ENCODE results near the gene TUBB8B.
"Not testable (repeated sequence)": the region's sequence is repeated elsewhere in the genome, so short reads cannot be mapped to it uniquely, and the experiment has no call there.

TUBB8B gene

GRCh38 chr18:64279-64678 is 14.9 kb upstream of the TUBB8B start:
- H3K4me2 ChIP-seq (ENCODE audit: insufficient read depth, low read length, poor library complexity, severe bottlenecking); H2AK5ac ChIP-seq (ENCODE audit: low read depth, low read length); H4K8ac ChIP-seq (ENCODE audit: low read depth, low read length); H3K4me1 ChIP-seq (ENCODE audit: control insufficient read depth in 2 of 2, insufficient read depth in 1 of 2, low read depth in 1 of 2, low read length in 2 of 2); H3K4me3 ChIP-seq (ENCODE audit: low read length in 2 of 2); H3K18ac ChIP-seq (ENCODE audit: low read length); H2BK12ac ChIP-seq (ENCODE audit: low read length); DNase-seq (ENCODE audit: low spot score); H3K9ac ChIP-seq (ENCODE audit: low read depth, low read length, poor library complexity); H3K9me3 ChIP-seq (replicated peaks in 1 of 2; ENCODE audit: control insufficient read depth in 2 of 2, insufficient read depth in 1 of 2, low read depth in 1 of 2, low read length in 2 of 2); H3K79me1 ChIP-seq (ENCODE audit: low read depth, low read length); H3K36me3 ChIP-seq (replicated peaks in 1 of 2; ENCODE audit: control insufficient read depth in 2 of 2, insufficient read depth in 2 of 2, low read length in 2 of 2); H4K91ac ChIP-seq (ENCODE audit: low read depth, low read length, poor library complexity); H2BK5ac ChIP-seq (ENCODE audit: low read length); H3K27ac ChIP-seq (replicated peaks; ENCODE audit: low read length); H3K27me3 ChIP-seq (ENCODE audit: control insufficient read depth in 3 of 3, insufficient read depth in 3 of 3, low read depth in 1 of 3, low read length in 3 of 3); H3K14ac ChIP-seq (ENCODE audit: low read length); H2AFZ ChIP-seq (ENCODE audit: low read length); H3K23ac ChIP-seq (ENCODE audit: low read depth, low read length, poor library complexity); H2BK120ac ChIP-seq (ENCODE audit: low read depth, low read length); H2BK15ac ChIP-seq (ENCODE audit: low read length); H3K4ac ChIP-seq (ENCODE audit: low read length): not testable (repeated sequence)
- no CpG with 5 or more reads among the region's 5 CpGs for WGBS, 2 donors (ENCODE audit: extremely low coverage in 2 of 2, insufficient read length in 2 of 2, insufficient replicate concordance in 1 of 2)

- H4K8ac ChIP-seq (ENCODE audit: low read depth, low read length); H2AFZ ChIP-seq (ENCODE audit: low read length); H3K79me1 ChIP-seq (ENCODE audit: low read depth, low read length); H3K36me3 ChIP-seq (replicated peaks in 1 of 2; ENCODE audit: control insufficient read depth in 2 of 2, insufficient read depth in 2 of 2, low read length in 2 of 2); H3K4me2 ChIP-seq (ENCODE audit: insufficient read depth, low read length, poor library complexity, severe bottlenecking); H2BK5ac ChIP-seq (ENCODE audit: low read length); H3K4me1 ChIP-seq (ENCODE audit: control insufficient read depth in 2 of 2, insufficient read depth in 1 of 2, low read depth in 1 of 2, low read length in 2 of 2); H3K4me3 ChIP-seq (ENCODE audit: low read length in 2 of 2); H3K27me3 ChIP-seq (ENCODE audit: control insufficient read depth in 3 of 3, insufficient read depth in 3 of 3, low read depth in 1 of 3, low read length in 3 of 3); H3K18ac ChIP-seq (ENCODE audit: low read length); H3K9ac ChIP-seq (ENCODE audit: low read depth, low read length, poor library complexity); H3K23ac ChIP-seq (ENCODE audit: low read depth, low read length, poor library complexity); H2BK15ac ChIP-seq (ENCODE audit: low read length); H3K27ac ChIP-seq (replicated peaks; ENCODE audit: low read length); H3K9me3 ChIP-seq (replicated peaks in 1 of 2; ENCODE audit: control insufficient read depth in 2 of 2, insufficient read depth in 1 of 2, low read depth in 1 of 2, low read length in 2 of 2); H3K14ac ChIP-seq (ENCODE audit: low read length); H4K91ac ChIP-seq (ENCODE audit: low read depth, low read length, poor library complexity); H2BK120ac ChIP-seq (ENCODE audit: low read depth, low read length); H3K4ac ChIP-seq (ENCODE audit: low read length); H2AK5ac ChIP-seq (ENCODE audit: low read depth, low read length); H2BK12ac ChIP-seq (ENCODE audit: low read length): not testable (repeated sequence)
- no CpG with 5 or more reads among the region's 2 CpGs for WGBS, 2 donors (ENCODE audit: extremely low coverage in 2 of 2, insufficient read length in 2 of 2, insufficient replicate concordance in 1 of 2)
- DNase-seq (ENCODE audit: low spot score) = peak; percentile 0
These were observed 14.2 kb upstream of the TUBB8B start for GRCh38 chr18:63656-64055.

GRCh38 chr18:54388-54787 is 5.0 kb upstream of the TUBB8B start:
- not testable (repeated sequence) for H4K8ac ChIP-seq (ENCODE audit: low read depth, low read length); H3K27ac ChIP-seq (replicated peaks; ENCODE audit: low read length); H3K4ac ChIP-seq (ENCODE audit: low read length); H2BK15ac ChIP-seq (ENCODE audit: low read length); H3K36me3 ChIP-seq (replicated peaks in 1 of 2; ENCODE audit: control insufficient read depth in 2 of 2, insufficient read depth in 2 of 2, low read length in 2 of 2); H3K23ac ChIP-seq (ENCODE audit: low read depth, low read length, poor library complexity); H3K9me3 ChIP-seq (replicated peaks in 1 of 2; ENCODE audit: control insufficient read depth in 2 of 2, insufficient read depth in 1 of 2, low read depth in 1 of 2, low read length in 2 of 2); H3K4me1 ChIP-seq (ENCODE audit: control insufficient read depth in 2 of 2, insufficient read depth in 1 of 2, low read depth in 1 of 2, low read length in 2 of 2); H2BK120ac ChIP-seq (ENCODE audit: low read depth, low read length); H3K9ac ChIP-seq (ENCODE audit: low read depth, low read length, poor library complexity); H3K27me3 ChIP-seq (ENCODE audit: control insufficient read depth in 3 of 3, insufficient read depth in 3 of 3, low read depth in 1 of 3, low read length in 3 of 3); H2BK12ac ChIP-seq (ENCODE audit: low read length); H4K91ac ChIP-seq (ENCODE audit: low read depth, low read length, poor library complexity); H3K4me3 ChIP-seq (ENCODE audit: low read length in 2 of 2); H3K4me2 ChIP-seq (ENCODE audit: insufficient read depth, low read length, poor library complexity, severe bottlenecking); H2AK5ac ChIP-seq (ENCODE audit: low read depth, low read length); H3K14ac ChIP-seq (ENCODE audit: low read length); H3K18ac ChIP-seq (ENCODE audit: low read length); H3K79me1 ChIP-seq (ENCODE audit: low read depth, low read length); H2BK5ac ChIP-seq (ENCODE audit: low read length); DNase-seq (ENCODE audit: low spot score); H2AFZ ChIP-seq (ENCODE audit: low read length)
- WGBS, 2 donors (ENCODE audit: extremely low coverage in 2 of 2, insufficient read length in 2 of 2, insufficient replicate concordance in 1 of 2) = no CpG with 5 or more reads among the region's 1 CpG

GRCh38 chr18:48696-49095 is 719 bp downstream of the TUBB8B start:
- H3K27me3 ChIP-seq (ENCODE audit: control insufficient read depth in 3 of 3, insufficient read depth in 3 of 3, low read depth in 1 of 3, low read length in 3 of 3); H3K36me3 ChIP-seq (replicated peaks in 1 of 2; ENCODE audit: control insufficient read depth in 2 of 2, insufficient read depth in 2 of 2, low read length in 2 of 2): not testable (repeated sequence)

More at GRCh38 chr18:48696-49095, 719 bp downstream of the TUBB8B start:
- H2BK12ac ChIP-seq (ENCODE audit: low read length); H3K23ac ChIP-seq (ENCODE audit: low read depth, low read length, poor library complexity); H3K9me3 ChIP-seq (replicated peaks in 1 of 2; ENCODE audit: control insufficient read depth in 2 of 2, insufficient read depth in 1 of 2, low read depth in 1 of 2, low read length in 2 of 2); H3K4me2 ChIP-seq (ENCODE audit: insufficient read depth, low read length, poor library complexity, severe bottlenecking); H3K4me1 ChIP-seq (ENCODE audit: control insufficient read depth in 2 of 2, insufficient read depth in 1 of 2, low read depth in 1 of 2, low read length in 2 of 2); H4K91ac ChIP-seq (ENCODE audit: low read depth, low read length, poor library complexity); H2BK120ac ChIP-seq (ENCODE audit: low read depth, low read length); H2BK5ac ChIP-seq (ENCODE audit: low read length); H2AFZ ChIP-seq (ENCODE audit: low read length); H2AK5ac ChIP-seq (ENCODE audit: low read depth, low read length); H3K79me1 ChIP-seq (ENCODE audit: low read depth, low read length); H3K4ac ChIP-seq (ENCODE audit: low read length); H3K27ac ChIP-seq (replicated peaks; ENCODE audit: low read length); DNase-seq (ENCODE audit: low spot score); H3K18ac ChIP-seq (ENCODE audit: low read length); H2BK15ac ChIP-seq (ENCODE audit: low read length); H3K9ac ChIP-seq (ENCODE audit: low read depth, low read length, poor library complexity); H3K14ac ChIP-seq (ENCODE audit: low read length); H3K4me3 ChIP-seq (ENCODE audit: low read length in 2 of 2); H4K8ac ChIP-seq (ENCODE audit: low read depth, low read length): not testable (repeated sequence)
- no CpG with 5 or more reads among the region's 25 CpGs for WGBS, 2 donors (ENCODE audit: extremely low coverage in 2 of 2, insufficient read length in 2 of 2, insufficient replicate concordance in 1 of 2)

Data from neuronal stem cell (in vitro differentiated cells).